Endothelial cell of umbilical vein (primary cell): ENCODE data around the gene RFX2. TPM values are rescaled to one million over a fixed set of nuclear protein-coding genes. Genes with fewer than 3 reads are reported as not detected.

Experiments
- BruUV-seq: library from RNA; stranded (reverse); fragments of 400-500 nt; replicated peaks from 2 replicates; lab custom pipeline; 2021; lab: Mats Ljungman, UMichigan
- CTCF ChIA-PET: fragments of 300-600, 350-600 bp; sonication (Branson Sonifier 250); formaldehyde crosslinking; loops from one replicate; lab custom pipeline; 2021; ENCODE audit warnings: antibody characterized with exemption, inconsistent platforms; lab: Charles Lee
- POLR2A ChIA-PET: fragments of 300-600, 350-600 bp; sonication (Branson Sonifier 250); formaldehyde crosslinking; loops from one replicate; lab custom pipeline; 2021; ENCODE audit warnings: antibody characterized with exemption, inconsistent platforms; lab: Charles Lee
- DNase-seq: peaks from one replicate; pipeline ENCODE4 v3.0.0-alpha.2; 2011; ENCODE audit warnings: low read depth, low spot score
- FAIRE-seq: peaks from 2 replicates; lab custom pipeline; 2011; peaks lifted over from hg19 to GRCh38; lab: Jason Lieb, UNC
- H2AFZ ChIP-seq: 2 replicates; pipeline ENCODE4 v1.6.0; 2012; ENCODE audit warnings: low read depth, low read length, control low read depth, inconsistent platforms
- H3K27ac ChIP-seq: 2 replicates; pipeline ENCODE4 v1.5.1; 2011; ENCODE audit warnings: low read depth, mild to moderate bottlenecking, control low read depth, low read length, moderate library complexity; ENCODE audit not compliant: insufficient read depth
- H3K27me3 ChIP-seq, 2 experiments: 2 replicates each; pipeline versions ENCODE4 v1.6.0 to v1.6.1; 2011; ENCODE audit warnings: low read length in 2 of 2, mixed read lengths in 1 of 2; ENCODE audit not compliant: control insufficient read depth in 2 of 2, insufficient read depth in 2 of 2
- H3K36me3 ChIP-seq, 2 experiments: 2 replicates in 1 of 2; 3 replicates in 1 of 2; pipeline ENCODE4 v1.5.1; 2011; ENCODE audit warnings: low read length in 2 of 2, mild to moderate bottlenecking in 1 of 2, moderate library complexity in 1 of 2; ENCODE audit not compliant: control insufficient read depth in 2 of 2, insufficient read depth in 2 of 2; ENCODE audit errors: extremely low read depth in 1 of 2
- H3K4me1 ChIP-seq: 3 replicates; pipeline ENCODE4 v1.5.1; 2011; ENCODE audit warnings: mild to moderate bottlenecking, low read length; ENCODE audit not compliant: control insufficient read depth, insufficient read depth; ENCODE audit errors: extremely low read depth
- H3K4me2 ChIP-seq: 2 replicates; pipeline ENCODE4 v1.6.1; 2011; ENCODE audit warnings: low read length, control low read depth, mixed read lengths; ENCODE audit not compliant: insufficient read depth
- H3K4me3 ChIP-seq, 3 experiments: fragments of 200-600 bp in 1 of 3; sonication (generic), shearing (Covaris generic) in 1 of 3; replicated peaks in 1 of 3; 2 replicates each; pipeline ENCODE4 v1.5.1; 2011 to 2016; ENCODE audit warnings: control low read depth in 3 of 3, low read length in 3 of 3, mild to moderate bottlenecking in 2 of 3, inconsistent platforms in 1 of 3, low read depth in 1 of 3, moderate library complexity in 1 of 3; ENCODE audit not compliant: insufficient read depth in 1 of 3
- H3K79me2 ChIP-seq: 2 replicates; pipeline ENCODE4 v1.6.0; 2012; ENCODE audit warnings: low read length, inconsistent platforms; ENCODE audit not compliant: control insufficient read depth, insufficient read depth
- H3K9ac ChIP-seq: replicated peaks from 2 replicates; pipeline ENCODE3; 2011; ENCODE audit warnings: low read length, control low read depth; ENCODE audit not compliant: insufficient read depth; ENCODE audit errors: extremely low read depth
- H3K9me1 ChIP-seq: replicated peaks from 3 replicates; pipeline ENCODE4 v1.6.0; 2011; ENCODE audit warnings: mild to moderate bottlenecking, low read length; ENCODE audit not compliant: control insufficient read depth, insufficient read depth; ENCODE audit errors: extremely low read depth
- H3K9me3 ChIP-seq: replicated peaks from 2 replicates; pipeline ENCODE4 v1.5.1; 2012; ENCODE audit warnings: low read length, inconsistent platforms; ENCODE audit not compliant: control insufficient read depth, insufficient read depth
- H4K20me1 ChIP-seq: replicated peaks from 2 replicates; pipeline ENCODE3; 2011; ENCODE audit warnings: mild to moderate bottlenecking, low read length; ENCODE audit not compliant: control insufficient read depth, insufficient read depth; ENCODE audit errors: extremely low read depth
- EZH2 ChIP-seq: IDR thresholded peaks from 2 replicates; pipeline ENCODE4 v1.6.1; 2012; ENCODE audit warnings: borderline replicate concordance, low read depth, mild to moderate bottlenecking, moderate library complexity, low read length, inconsistent platforms; ENCODE audit not compliant: severe bottlenecking
- FOS ChIP-seq: IDR thresholded peaks from 2 replicates; pipeline ENCODE4 v1.6.1; 2011; ENCODE audit warnings: mild to moderate bottlenecking, low read length, moderate library complexity, borderline replicate concordance; ENCODE audit not compliant: insufficient read depth
- GATA2 ChIP-seq: IDR thresholded peaks from 2 replicates; pipeline ENCODE4 v1.7.0; 2011; ENCODE audit warnings: low read depth, mild to moderate bottlenecking, moderate library complexity, mixed read lengths, low read length; ENCODE audit not compliant: insufficient read length, insufficient read depth
- JUN ChIP-seq: IDR thresholded peaks from 2 replicates; pipeline ENCODE4 v1.6.1; 2011; ENCODE audit warnings: borderline replicate concordance, low read depth; ENCODE audit not compliant: insufficient read length, insufficient read depth
- MYC ChIP-seq: IDR thresholded peaks from one replicate; pipeline ENCODE4 v1.6.1; 2011; ENCODE audit warnings: mild to moderate bottlenecking, low read depth, low read length
- POLR2A ChIP-seq: IDR thresholded peaks from 2 replicates; pipeline ENCODE4 v1.6.1; 2012; ENCODE audit warnings: low read depth, mild to moderate bottlenecking, control low read depth, low read length
- POLR2AphosphoS5 ChIP-seq: IDR thresholded peaks from 2 replicates; pipeline ENCODE4 v1.6.1; 2012; ENCODE audit warnings: low read depth, mild to moderate bottlenecking, control low read depth, low read length, moderate library complexity; ENCODE audit not compliant: insufficient read depth
- dilution Hi-C: fragments of 300-500 bp; cut with MboI; formaldehyde crosslinking; loops from one replicate; pipeline ENCODE4 v1.15.0; 2019; ENCODE audit warnings: low sequenced_read_pairs; ENCODE audit not compliant: extremely low pct_ligation_motif_present
- intact Hi-C: fragments of 100-400 bp; cut with micrococcal nuclease; formaldehyde crosslinking; loops from one replicate; pipeline ENCODE4 v1.10.0; 2022
- polyA plus RNA-seq, 4 experiments: library from polyadenylated mRNA; depleted of rRNA in 3 of 4; stranded (reverse) in 3 of 4; unstranded in 1 of 4; fragments of >200 nt; gene quantifications; 2 replicates each; pipeline versions ENCODE4 v1.2.1 to v1.2.3, GENCODE V29; 2011 to 2012; ENCODE audit warnings: missing spikeins in 1 of 4
- total RNA-seq: library from RNA; stranded (reverse); gene quantifications from 2 replicates; pipeline ENCODE4 v1.2.3, GENCODE V29; 2021
- TF ChIP-seq, protein P1 (sequence below): IDR thresholded peaks from 2 replicates; pipeline ENCODE4 v1.6.1; 2011; ENCODE audit not compliant: insufficient read depth, insufficient read length
- TF ChIP-seq, protein P2 (sequence below), 2 donors: IDR thresholded peaks; 1 replicate in 1 of 2; 2 replicates in 1 of 2; pipeline ENCODE4 v1.5.1; 2011; ENCODE audit warnings: low read length in 2 of 2, mild to moderate bottlenecking in 2 of 2, moderate library complexity in 2 of 2, control low read depth in 1 of 2, inconsistent platforms in 1 of 2, low read depth in 1 of 2; ENCODE audit not compliant: insufficient read depth in 1 of 2; ENCODE audit errors: extremely low read depth in 1 of 2

RFX2 gene
- total and polyA plus RNA-seq, 2 donors (not counting 3 experiments of a cell fraction or from before 2014, with no cell fraction given), result 16.1 to 19.0 TPM

DNA sequence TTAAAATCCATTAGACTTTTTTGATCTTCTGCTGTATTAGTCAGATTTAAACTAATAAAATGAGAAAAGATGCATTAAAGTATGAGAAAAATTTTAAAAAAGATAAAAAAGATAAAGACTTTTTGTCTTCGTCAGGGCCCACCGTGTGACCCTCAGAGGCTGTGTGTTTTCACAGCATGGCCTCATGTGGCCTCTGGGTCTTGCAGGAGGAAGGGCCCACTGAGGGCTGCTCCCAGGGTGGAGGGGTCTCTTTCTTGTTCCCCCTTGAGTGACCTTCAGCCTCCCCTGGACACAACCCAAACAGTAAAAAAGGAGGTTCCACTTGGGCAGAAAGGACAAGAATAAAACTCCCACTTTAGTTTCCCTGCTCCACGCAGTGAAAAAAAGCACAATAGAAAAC lies 75.3 kb downstream of the RFX2 start:
- H3K27ac ChIP-seq, result no peak overlapping the region
- DNase-seq (no peak), FAIRE-seq (no peak)
- H3K27me3 ChIP-seq, result no peaks in the 10 kb centered on the region
- H4K20me1 ChIP-seq, result no peaks in the 10 kb centered on the region
- no peak overlapping the region for H3K9ac ChIP-seq
- H3K9me1 ChIP-seq, result no peaks in the 10 kb centered on the region
- ChIA-PET POLR2A (no interaction called here), CTCF (interaction anchor here (1.5 to 2.5 kb wide), 3 partner anchors 10 to 91 kb away, joined by 3 to 10 read pairs (median 7); no protein-coding TSS in a partner anchor)
- H3K9me3 ChIP-seq, result no peaks in the 10 kb centered on the region
- TF ChIP-seq EZH2 (no peak), POLR2AphosphoS5 (no peak), MYC (no peak), FOS (no peak), JUN (no peak), GATA2 (no peak), POLR2A (no peak)
- TF ChIP-seq, protein P1, sequence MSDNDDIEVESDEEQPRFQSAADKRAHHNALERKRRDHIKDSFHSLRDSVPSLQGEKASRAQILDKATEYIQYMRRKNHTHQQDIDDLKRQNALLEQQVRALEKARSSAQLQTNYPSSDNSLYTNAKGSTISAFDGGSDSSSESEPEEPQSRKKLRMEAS, result no peak
- TF ChIP-seq, protein P2, sequence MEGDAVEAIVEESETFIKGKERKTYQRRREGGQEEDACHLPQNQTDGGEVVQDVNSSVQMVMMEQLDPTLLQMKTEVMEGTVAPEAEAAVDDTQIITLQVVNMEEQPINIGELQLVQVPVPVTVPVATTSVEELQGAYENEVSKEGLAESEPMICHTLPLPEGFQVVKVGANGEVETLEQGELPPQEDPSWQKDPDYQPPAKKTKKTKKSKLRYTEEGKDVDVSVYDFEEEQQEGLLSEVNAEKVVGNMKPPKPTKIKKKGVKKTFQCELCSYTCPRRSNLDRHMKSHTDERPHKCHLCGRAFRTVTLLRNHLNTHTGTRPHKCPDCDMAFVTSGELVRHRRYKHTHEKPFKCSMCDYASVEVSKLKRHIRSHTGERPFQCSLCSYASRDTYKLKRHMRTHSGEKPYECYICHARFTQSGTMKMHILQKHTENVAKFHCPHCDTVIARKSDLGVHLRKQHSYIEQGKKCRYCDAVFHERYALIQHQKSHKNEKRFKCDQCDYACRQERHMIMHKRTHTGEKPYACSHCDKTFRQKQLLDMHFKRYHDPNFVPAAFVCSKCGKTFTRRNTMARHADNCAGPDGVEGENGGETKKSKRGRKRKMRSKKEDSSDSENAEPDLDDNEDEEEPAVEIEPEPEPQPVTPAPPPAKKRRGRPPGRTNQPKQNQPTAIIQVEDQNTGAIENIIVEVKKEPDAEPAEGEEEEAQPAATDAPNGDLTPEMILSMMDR (IDR thresholded peaks at IDR 0.05; ENCODE audit: extremely low read depth in 1 of 2, insufficient read depth in 1 of 2, low read depth in 1 of 2, low read length in 2 of 2), result no peak
- dilution Hi-C loops, result loop anchor here (25.0 kb wide), 1 partner anchor 102 kb away; the partner anchor contains the start of gene ACSBG2
- H3K79me2 ChIP-seq, result no peaks in the 10 kb centered on the region
- peaks cover 0 to 4% of the 10 kb centered on the region in 2 experiments for H3K36me3 ChIP-seq
- H3K4me3 ChIP-seq, result no peak overlapping the region
- no peak overlapping the region for H3K4me2 ChIP-seq
- BruUV-seq, result no TSS peak
- intact Hi-C loops, result no loop called here
- H2AFZ ChIP-seq, result no peak overlapping the region
- no peaks in the 10 kb centered on the region for H3K4me1 ChIP-seq
